Breast epithelium (tissue), 3 donors: ENCODE data around the gene SIAH3.

Experiments
- POLR2A ChIP-seq: fragments of 450-650 bp; IDR thresholded peaks from one replicate; pipeline ENCODE4 v1.6.1; 2016; ENCODE audit warnings: antibody characterized with exemption, mild to moderate bottlenecking, moderate library complexity
- TF ChIP-seq, protein P1 (sequence below), 3 donors: fragments of 450-650 bp; IDR thresholded peaks; one replicate each; pipeline ENCODE4 v1.5.1; 2016 to 2017; ENCODE audit warnings: antibody characterized with exemption in 3 of 3, mild to moderate bottlenecking in 3 of 3, moderate library complexity in 3 of 3

DNA sequence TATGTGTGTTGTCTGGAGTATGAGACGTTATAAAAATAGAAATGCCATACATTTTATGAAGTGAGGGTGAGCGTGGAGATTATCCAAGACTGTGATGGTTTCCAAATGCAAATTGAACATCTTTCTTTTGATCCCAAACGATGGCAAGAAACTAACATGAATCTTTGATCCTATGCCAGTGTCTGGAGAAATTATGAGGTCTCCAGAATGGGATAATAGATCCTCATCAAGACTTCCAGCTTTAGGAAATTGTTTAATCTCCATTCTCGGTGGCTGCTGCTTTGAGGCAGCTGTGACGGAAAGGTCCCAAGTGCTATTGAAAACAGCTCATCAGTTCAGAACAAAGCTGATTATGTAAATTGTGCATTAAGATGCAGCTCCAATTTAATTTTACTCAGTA lies 118.6 kb downstream of the SIAH3 start:
- TF ChIP-seq POLR2A, result no peak
- TF ChIP-seq, protein P1, sequence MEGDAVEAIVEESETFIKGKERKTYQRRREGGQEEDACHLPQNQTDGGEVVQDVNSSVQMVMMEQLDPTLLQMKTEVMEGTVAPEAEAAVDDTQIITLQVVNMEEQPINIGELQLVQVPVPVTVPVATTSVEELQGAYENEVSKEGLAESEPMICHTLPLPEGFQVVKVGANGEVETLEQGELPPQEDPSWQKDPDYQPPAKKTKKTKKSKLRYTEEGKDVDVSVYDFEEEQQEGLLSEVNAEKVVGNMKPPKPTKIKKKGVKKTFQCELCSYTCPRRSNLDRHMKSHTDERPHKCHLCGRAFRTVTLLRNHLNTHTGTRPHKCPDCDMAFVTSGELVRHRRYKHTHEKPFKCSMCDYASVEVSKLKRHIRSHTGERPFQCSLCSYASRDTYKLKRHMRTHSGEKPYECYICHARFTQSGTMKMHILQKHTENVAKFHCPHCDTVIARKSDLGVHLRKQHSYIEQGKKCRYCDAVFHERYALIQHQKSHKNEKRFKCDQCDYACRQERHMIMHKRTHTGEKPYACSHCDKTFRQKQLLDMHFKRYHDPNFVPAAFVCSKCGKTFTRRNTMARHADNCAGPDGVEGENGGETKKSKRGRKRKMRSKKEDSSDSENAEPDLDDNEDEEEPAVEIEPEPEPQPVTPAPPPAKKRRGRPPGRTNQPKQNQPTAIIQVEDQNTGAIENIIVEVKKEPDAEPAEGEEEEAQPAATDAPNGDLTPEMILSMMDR (IDR thresholded peaks at IDR 0.05), result no peak
